ENCODE results near the gene PLCE1.

PLCE1 gene

GRCh38 chr10:94014304-94014703, 20.6 kb downstream of the PLCE1 start:
- Histone ChIP-seq H3K9me3 (ENCODE audit: low read length) (no peaks in the 10 kb centered on the region), H3K36me3 (ENCODE audit: insufficient read depth, low read length) (no peaks in the 10 kb centered on the region), H3K4me3 (ENCODE audit: low read length) (no peak overlapping the region), H3K27me3 (ENCODE audit: insufficient read depth, low read length) (no peaks in the 10 kb centered on the region), H3K4me1 (ENCODE audit: insufficient read depth, low read length) (no peaks in the 10 kb centered on the region), H2AFZ (ENCODE audit: low read depth, low read length) (no peak overlapping the region)

DNA sequence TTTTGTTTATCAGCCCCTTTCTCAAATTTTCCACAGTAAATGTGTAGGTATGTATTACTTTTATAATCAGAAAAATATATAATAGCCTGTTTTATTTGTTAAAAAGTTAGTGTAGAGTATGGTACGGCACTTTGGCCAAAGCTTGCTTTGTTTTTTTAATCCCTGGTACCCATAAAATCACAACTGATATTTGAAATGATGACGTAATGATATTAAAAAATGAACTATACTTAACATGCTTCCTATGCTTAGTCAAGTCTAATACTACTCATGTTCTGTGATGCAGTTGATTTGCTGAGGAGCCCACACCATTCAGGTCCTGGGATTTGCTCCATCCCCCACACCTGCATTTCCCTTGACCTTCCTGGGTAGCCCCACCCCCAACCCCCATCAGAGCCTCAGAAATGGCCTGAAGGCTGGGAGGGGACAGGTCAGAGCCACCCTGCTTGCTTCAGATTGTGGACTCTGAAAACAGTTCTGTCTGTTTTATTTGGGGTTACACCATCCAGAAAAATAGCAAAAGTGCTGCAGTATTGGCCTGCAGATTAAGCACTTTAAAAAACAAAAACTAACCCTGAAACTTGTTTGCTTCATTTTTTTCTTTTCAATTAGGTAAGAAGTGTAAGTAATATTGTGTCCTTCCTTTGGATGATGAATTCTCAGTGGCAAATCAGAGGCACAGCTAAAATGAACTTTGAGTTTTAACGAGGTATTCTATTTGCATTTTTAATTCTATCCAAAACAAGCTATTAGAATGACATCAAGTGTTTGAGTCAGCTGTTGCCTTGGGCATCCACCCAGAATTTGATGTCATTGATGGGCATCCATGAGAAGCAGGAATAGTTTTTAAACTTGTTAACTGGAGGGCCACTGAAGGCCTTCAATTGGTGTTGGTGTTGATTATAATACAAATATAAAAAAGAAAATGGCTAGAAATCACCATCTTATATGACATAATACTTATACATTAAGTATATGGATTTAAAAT, 23.3 kb downstream of the PLCE1 start:
- Histone ChIP-seq H3K4me3 (ENCODE audit: low read length) (no peak overlapping the region), H3K27me3 (ENCODE audit: insufficient read depth, low read length) (no peaks in the 10 kb centered on the region), H2AFZ (ENCODE audit: low read depth, low read length) (no peak overlapping the region), H3K9me3 (ENCODE audit: low read length) (no peaks in the 10 kb centered on the region), H3K4me1 (ENCODE audit: insufficient read depth, low read length) (no peaks in the 10 kb centered on the region), H3K36me3 (ENCODE audit: insufficient read depth, low read length) (no peaks in the 10 kb centered on the region)

- H2AFZ ChIP-seq (ENCODE audit: low read depth, low read length): no peak overlapping the region
- no peaks in the 10 kb centered on the region for H3K36me3 ChIP-seq (ENCODE audit: insufficient read depth, low read length)
- H3K4me3 ChIP-seq (ENCODE audit: low read length): no peak overlapping the region
- no peaks in the 10 kb centered on the region for H3K27me3 ChIP-seq (ENCODE audit: insufficient read depth, low read length)
- H3K9me3 ChIP-seq (ENCODE audit: low read length): no peaks in the 10 kb centered on the region
- H3K4me1 ChIP-seq (ENCODE audit: insufficient read depth, low read length): no peaks in the 10 kb centered on the region
These were observed 24.4 kb downstream of the PLCE1 start for GRCh38 chr10:94018107-94018506.

- Histone ChIP-seq H3K4me3 (ENCODE audit: low read length) (no peak overlapping the region), H3K9me3 (ENCODE audit: low read length) (peaks cover 2% of the 10 kb centered on the region), H2AFZ (ENCODE audit: low read depth, low read length) (no peak overlapping the region), H3K4me1 (ENCODE audit: insufficient read depth, low read length) (no peaks in the 10 kb centered on the region), H3K36me3 (ENCODE audit: insufficient read depth, low read length) (no peaks in the 10 kb centered on the region), H3K27me3 (ENCODE audit: insufficient read depth, low read length) (no peaks in the 10 kb centered on the region)
These were observed 30.2 kb downstream of the PLCE1 start for GRCh38 chr10:94023906-94024305.

- Histone ChIP-seq H3K9me3 (ENCODE audit: low read length) (peaks cover 3% of the 10 kb centered on the region), H3K27me3 (ENCODE audit: insufficient read depth, low read length) (no peaks in the 10 kb centered on the region), H3K4me3 (ENCODE audit: low read length) (no peak overlapping the region), H3K36me3 (ENCODE audit: insufficient read depth, low read length) (no peaks in the 10 kb centered on the region), H3K4me1 (ENCODE audit: insufficient read depth, low read length) (no peaks in the 10 kb centered on the region), H2AFZ (ENCODE audit: low read depth, low read length) (no peak overlapping the region)
These were observed 30.7 kb downstream of the PLCE1 start for GRCh38 chr10:94024407-94024806.

DNA sequence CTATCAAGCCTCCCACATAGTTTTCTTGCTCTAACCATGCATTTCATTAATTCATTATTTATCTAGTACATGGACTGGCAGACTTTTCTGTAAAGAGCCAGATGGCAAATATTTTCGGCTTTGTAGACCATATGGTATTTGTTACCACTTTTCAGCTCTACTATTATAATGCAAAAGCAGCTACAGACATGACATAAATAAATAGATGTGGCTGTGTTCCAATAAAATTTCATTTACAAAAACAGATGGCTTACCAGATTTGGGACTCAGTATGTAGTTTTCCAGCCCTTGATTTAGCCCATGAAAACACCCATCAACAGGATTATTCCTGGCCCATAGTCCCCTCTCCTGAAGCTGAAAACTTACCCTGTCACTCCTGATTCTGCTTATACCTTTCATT, 32.1 kb downstream of the PLCE1 start:
- Histone ChIP-seq H2AFZ (ENCODE audit: low read depth, low read length) (no peak overlapping the region), H3K4me1 (ENCODE audit: insufficient read depth, low read length) (no peaks in the 10 kb centered on the region), H3K9me3 (ENCODE audit: low read length) (peaks cover 5% of the 10 kb centered on the region), H3K27me3 (ENCODE audit: insufficient read depth, low read length) (no peaks in the 10 kb centered on the region), H3K36me3 (ENCODE audit: insufficient read depth, low read length) (no peaks in the 10 kb centered on the region), H3K4me3 (ENCODE audit: low read length) (no peak overlapping the region)

GRCh38 chr10:94027197-94027596, 33.5 kb downstream of the PLCE1 start:
- Histone ChIP-seq H3K4me3 (ENCODE audit: low read length) (no peak overlapping the region), H3K27me3 (ENCODE audit: insufficient read depth, low read length) (no peaks in the 10 kb centered on the region), H3K36me3 (ENCODE audit: insufficient read depth, low read length) (no peaks in the 10 kb centered on the region), H3K4me1 (ENCODE audit: insufficient read depth, low read length) (no peaks in the 10 kb centered on the region), H2AFZ (ENCODE audit: low read depth, low read length) (no peak overlapping the region), H3K9me3 (ENCODE audit: low read length) (peaks cover 5% of the 10 kb centered on the region)

DNA sequence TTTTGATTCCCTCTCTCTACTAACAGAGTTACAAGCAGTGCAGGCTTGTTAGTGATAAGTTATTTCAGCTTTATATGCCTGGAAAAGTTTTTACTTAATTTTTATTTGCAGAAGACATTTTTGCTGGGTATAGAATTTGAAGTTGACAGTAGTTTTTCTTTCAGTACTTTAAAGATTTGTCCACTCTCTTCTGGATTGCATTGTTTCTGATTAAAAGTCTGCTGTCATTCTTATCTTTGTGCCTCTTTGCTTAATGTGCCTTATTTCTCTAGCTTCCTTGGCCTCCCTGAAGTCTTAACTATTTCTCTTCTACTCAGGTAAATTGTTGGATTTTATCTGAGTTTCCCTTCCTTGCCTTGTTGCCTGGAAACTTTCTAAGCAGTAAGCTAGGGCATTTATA, 36.2 kb downstream of the PLCE1 start:
- Histone ChIP-seq H3K4me1 (ENCODE audit: insufficient read depth, low read length) (no peaks in the 10 kb centered on the region), H2AFZ (ENCODE audit: low read depth, low read length) (no peak overlapping the region), H3K27me3 (ENCODE audit: insufficient read depth, low read length) (no peaks in the 10 kb centered on the region), H3K9me3 (ENCODE audit: low read length) (peaks cover 5% of the 10 kb centered on the region), H3K4me3 (ENCODE audit: low read length) (no peak overlapping the region), H3K36me3 (ENCODE audit: insufficient read depth, low read length) (no peaks in the 10 kb centered on the region)

DNA sequence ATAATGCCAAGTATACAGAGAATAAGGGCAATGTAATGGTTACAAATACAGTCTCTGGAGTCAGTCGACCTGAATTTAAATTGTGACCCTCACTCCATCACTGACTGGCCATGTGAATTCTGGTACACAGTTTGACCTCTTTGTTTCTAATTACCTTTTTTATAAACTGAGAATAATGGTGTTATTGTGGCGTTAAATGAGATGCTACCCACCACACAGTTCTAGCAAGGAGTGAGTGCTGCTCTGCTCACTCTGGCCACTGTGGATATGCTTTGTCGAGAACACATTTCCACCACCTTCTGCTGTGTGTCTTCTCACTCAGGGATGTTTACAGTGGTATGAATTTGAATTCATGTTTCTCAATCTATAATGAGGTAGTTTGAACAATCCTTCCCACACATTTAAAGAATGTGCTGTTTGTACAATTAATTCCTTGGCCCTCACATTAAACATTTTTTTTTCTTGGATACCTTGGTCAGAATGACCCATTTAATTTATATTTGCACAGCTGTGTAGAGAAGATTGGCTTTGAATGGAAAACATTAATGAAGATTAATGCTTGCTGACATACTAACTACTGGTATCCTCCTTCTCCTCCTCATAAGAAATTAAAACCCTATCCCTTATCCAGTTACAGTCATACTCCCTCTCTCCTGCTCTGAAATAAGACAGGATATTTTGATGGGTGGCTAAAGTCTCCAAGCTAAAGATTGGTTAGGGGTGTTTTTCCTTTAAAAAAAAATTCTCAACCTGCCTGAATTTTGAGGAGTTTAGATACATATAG, 42.4 kb downstream of the PLCE1 start:
- Histone ChIP-seq H3K9me3 (ENCODE audit: low read length) (no peaks in the 10 kb centered on the region), H3K4me3 (ENCODE audit: low read length) (no peak overlapping the region), H2AFZ (ENCODE audit: low read depth, low read length) (no peak overlapping the region), H3K4me1 (ENCODE audit: insufficient read depth, low read length) (no peaks in the 10 kb centered on the region), H3K27me3 (ENCODE audit: insufficient read depth, low read length) (no peaks in the 10 kb centered on the region), H3K36me3 (ENCODE audit: insufficient read depth, low read length) (no peaks in the 10 kb centered on the region)

DNA sequence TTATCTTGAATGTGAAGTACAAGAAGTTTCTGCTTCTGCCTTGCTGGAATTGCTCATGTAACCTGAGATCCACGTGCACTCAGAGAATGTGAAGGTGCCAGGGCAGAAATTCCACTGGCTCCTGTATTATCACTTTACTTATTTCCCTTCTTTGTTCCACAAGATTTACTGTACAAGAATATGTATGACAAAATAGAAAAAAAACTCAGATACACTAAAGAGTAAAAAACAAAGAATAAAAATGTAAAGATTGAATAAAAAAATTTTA, 43.0 kb downstream of the PLCE1 start:
- no peak overlapping the region for H2AFZ ChIP-seq (ENCODE audit: low read depth, low read length)
- no peaks in the 10 kb centered on the region for H3K27me3 ChIP-seq (ENCODE audit: insufficient read depth, low read length)
- no peaks in the 10 kb centered on the region for H3K36me3 ChIP-seq (ENCODE audit: insufficient read depth, low read length)
- no peaks in the 10 kb centered on the region for H3K4me1 ChIP-seq (ENCODE audit: insufficient read depth, low read length)
- H3K4me3 ChIP-seq (ENCODE audit: low read length): no peak overlapping the region
- no peaks in the 10 kb centered on the region for H3K9me3 ChIP-seq (ENCODE audit: low read length)

DNA sequence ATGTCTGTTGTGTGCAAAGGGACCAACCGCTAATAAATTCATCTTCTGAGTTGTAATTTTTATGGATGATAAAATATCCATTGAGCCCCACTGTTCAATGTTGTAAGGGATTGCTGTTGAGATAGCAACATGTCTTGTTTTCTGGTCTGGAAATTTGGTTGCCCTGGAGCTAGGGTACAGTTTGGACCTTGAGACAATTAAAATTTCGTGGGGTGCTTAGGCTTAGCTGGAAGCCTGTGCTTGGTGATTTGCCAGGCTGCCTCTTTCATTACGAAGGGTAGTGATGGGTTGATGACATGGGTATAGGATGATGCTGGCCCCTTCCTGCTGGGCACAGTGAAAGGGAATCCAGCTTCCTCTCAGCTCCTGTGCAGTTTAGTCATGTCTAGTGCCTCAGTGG, 43.6 kb downstream of the PLCE1 start:
- Histone ChIP-seq H3K4me1 (ENCODE audit: insufficient read depth, low read length) (no peaks in the 10 kb centered on the region), H3K27me3 (ENCODE audit: insufficient read depth, low read length) (no peaks in the 10 kb centered on the region), H3K4me3 (ENCODE audit: low read length) (no peak overlapping the region), H3K9me3 (ENCODE audit: low read length) (no peaks in the 10 kb centered on the region), H3K36me3 (ENCODE audit: insufficient read depth, low read length) (no peaks in the 10 kb centered on the region), H2AFZ (ENCODE audit: low read depth, low read length) (no peak overlapping the region)

GRCh38 chr10:94038024-94038423, 44.3 kb downstream of the PLCE1 start:
- Histone ChIP-seq H2AFZ (ENCODE audit: low read depth, low read length) (no peak overlapping the region), H3K36me3 (ENCODE audit: insufficient read depth, low read length) (no peaks in the 10 kb centered on the region), H3K9me3 (ENCODE audit: low read length) (no peaks in the 10 kb centered on the region), H3K4me3 (ENCODE audit: low read length) (no peak overlapping the region), H3K27me3 (ENCODE audit: insufficient read depth, low read length) (no peaks in the 10 kb centered on the region), H3K4me1 (ENCODE audit: insufficient read depth, low read length) (no peaks in the 10 kb centered on the region)

DNA sequence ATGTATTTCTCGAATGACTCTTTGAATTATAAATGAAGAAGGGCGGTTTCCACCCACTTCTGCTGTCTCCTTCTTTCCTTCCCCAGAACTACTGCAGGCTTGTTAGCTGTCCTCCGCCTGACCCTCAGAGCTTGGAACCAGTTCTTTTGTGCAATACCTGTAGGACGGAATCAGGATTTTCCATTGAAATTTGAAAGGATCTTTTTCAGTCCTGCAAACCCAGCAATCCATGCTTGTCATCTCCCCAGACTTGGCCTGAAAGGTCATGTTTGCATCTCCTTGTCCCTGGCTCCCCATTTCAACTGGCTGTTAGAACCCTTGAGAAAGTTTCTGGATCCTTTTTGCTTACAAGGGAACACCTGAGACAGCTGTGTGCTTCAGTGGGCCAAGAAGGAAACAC, 47.5 kb downstream of the PLCE1 start:
- Histone ChIP-seq H3K4me1 (ENCODE audit: insufficient read depth, low read length) (no peaks in the 10 kb centered on the region), H3K27me3 (ENCODE audit: insufficient read depth, low read length) (no peaks in the 10 kb centered on the region), H3K9me3 (ENCODE audit: low read length) (no peaks in the 10 kb centered on the region), H2AFZ (ENCODE audit: low read depth, low read length) (no peak overlapping the region), H3K4me3 (ENCODE audit: low read length) (no peak overlapping the region), H3K36me3 (ENCODE audit: insufficient read depth, low read length) (no peaks in the 10 kb centered on the region)

Measured in neuron (in vitro differentiated cells).